SK-N-SH treated with all-trans-retinoic acid at 6 μM for 48 hours (cell line): ENCODE measurements around the gene ZBTB5.

Source experiments
- ARNTL ChIP-seq: fragments of 450-650 bp; formaldehyde crosslinking; IDR thresholded peaks from 2 replicates; pipeline ENCODE4 v1.5.0; 2020; ENCODE audit warnings: low read depth, mild to moderate bottlenecking, moderate library complexity, borderline replicate concordance
- CREB5 ChIP-seq: fragments of 250-450 bp; sonication (Bioruptor Pico); IDR thresholded peaks from 2 replicates; pipeline ENCODE4 v1.5.1; 2020; ENCODE audit warnings: low read depth, mild to moderate bottlenecking, moderate library complexity
- PATZ1 ChIP-seq: fragments of 250-450 bp; sonication (Bioruptor Pico); IDR thresholded peaks from 2 replicates; pipeline ENCODE4 v1.8.0; 2020; ENCODE audit warnings: mild to moderate bottlenecking, moderate library complexity, borderline replicate concordance
- TOX ChIP-seq: fragments of 250-450 bp; sonication (Bioruptor Pico); IDR thresholded peaks from 2 replicates; pipeline ENCODE4 v1.8.0; 2021; ENCODE audit warnings: mild to moderate bottlenecking, moderate library complexity, borderline replicate concordance
- ZNF565 ChIP-seq: fragments of 450-650 bp; formaldehyde crosslinking; conservative IDR thresholded peaks from 2 replicates; pipeline ENCODE4 v1.5.0; 2020; ENCODE audit warnings: low read depth, mild to moderate bottlenecking, moderate library complexity

- TF ChIP-seq CREB5 (CRISPR knock-in tag) = no peak
- TF ChIP-seq PATZ1 (CRISPR knock-in tag) = no peak
- TF ChIP-seq ZNF565 (CRISPR knock-in tag) = no peak
- TF ChIP-seq TOX (CRISPR knock-in tag) = no peak
- TF ChIP-seq ARNTL (CRISPR knock-in tag) = no peak
Observed at GRCh38 chr9:37507566-37508134, 42.4 kb upstream of the ZBTB5 start.
